HL-60 (cell line): ENCODE data around the gene DAP3.
"Not testable (repeated sequence)": the region's sequence is repeated elsewhere in the genome, so short reads cannot be mapped to it uniquely, and the experiment has no call there.

Experiments
- DNase-seq, 2 experiments: peaks; one replicate each; pipeline ENCODE4 v3.0.0-alpha.2; 2010 to 2020; ENCODE audit warnings: low read depth in 1 of 2, low spot score in 1 of 2
- H3K27ac ChIP-seq: fragments of 250-450 bp; sonication (Bioruptor Pico); replicated peaks from 2 replicates; pipeline ENCODE4 v1.5.1; 2020; ENCODE audit warnings: mild to moderate bottlenecking, moderate library complexity
- H3K27me3 ChIP-seq: fragments of 250-450 bp; sonication (Bioruptor Pico); 2 replicates; pipeline ENCODE4 v1.5.1; 2021; ENCODE audit warnings: mild to moderate bottlenecking, moderate library complexity; ENCODE audit not compliant: insufficient read depth, poor library complexity, severe bottlenecking
- H3K4me3 ChIP-seq: replicated peaks from 2 replicates; pipeline ENCODE4 v1.5.1; 2011; ENCODE audit warnings: mild to moderate bottlenecking, control low read depth, low read length; ENCODE audit not compliant: insufficient read depth
- GABPA ChIP-seq: IDR thresholded peaks from 2 replicates; pipeline ENCODE4 v1.6.1; 2012; ENCODE audit warnings: low read depth
- POLR2AphosphoS5 ChIP-seq: IDR thresholded peaks from 2 replicates; pipeline ENCODE4 v1.6.1; 2012; ENCODE audit warnings: low read depth
- SPI1 ChIP-seq: IDR thresholded peaks from 2 replicates; pipeline ENCODE4 v1.6.1; 2012; ENCODE audit warnings: low read depth, mild to moderate bottlenecking, borderline replicate concordance
- TF ChIP-seq, protein P1 (sequence below): IDR thresholded peaks from one replicate; pipeline ENCODE4 v1.5.1; 2011; ENCODE audit warnings: low read length, control low read depth, inconsistent platforms; ENCODE audit not compliant: insufficient read depth
- TF ChIP-seq, protein P2 (sequence below): IDR thresholded peaks from 2 replicates; pipeline ENCODE4 v1.6.1; 2012; ENCODE audit warnings: low read depth; ENCODE audit not compliant: insufficient replicate concordance

Gene DAP3

DNA sequence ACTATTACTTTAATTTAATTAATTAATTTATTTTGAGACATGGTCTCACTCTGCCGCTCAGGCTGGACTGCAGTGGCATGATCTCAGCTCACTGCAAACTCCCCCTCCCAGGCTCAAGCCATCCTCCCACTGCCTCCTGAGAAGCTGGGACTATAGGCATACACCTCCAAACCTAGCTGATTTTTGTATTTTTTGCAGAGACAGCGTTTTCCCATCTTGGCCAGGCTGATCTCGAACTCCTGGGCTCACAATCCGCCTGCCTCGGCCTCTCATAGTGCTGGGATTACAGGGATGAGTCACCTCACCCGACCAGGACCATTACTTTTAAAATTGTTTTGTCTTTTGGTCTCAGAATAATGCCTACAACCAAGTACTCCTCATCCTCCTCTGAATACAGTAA, 15.9 kb upstream of the DAP3 start:
- Histone ChIP-seq H3K27ac (no peak overlapping the region), H3K27me3 (no peaks in the 10 kb centered on the region), H3K4me3 (no peak overlapping the region)
- TF ChIP-seq GABPA (no peak), SPI1 (no peak), POLR2AphosphoS5 (no peak)
- TF ChIP-seq, protein P1, sequence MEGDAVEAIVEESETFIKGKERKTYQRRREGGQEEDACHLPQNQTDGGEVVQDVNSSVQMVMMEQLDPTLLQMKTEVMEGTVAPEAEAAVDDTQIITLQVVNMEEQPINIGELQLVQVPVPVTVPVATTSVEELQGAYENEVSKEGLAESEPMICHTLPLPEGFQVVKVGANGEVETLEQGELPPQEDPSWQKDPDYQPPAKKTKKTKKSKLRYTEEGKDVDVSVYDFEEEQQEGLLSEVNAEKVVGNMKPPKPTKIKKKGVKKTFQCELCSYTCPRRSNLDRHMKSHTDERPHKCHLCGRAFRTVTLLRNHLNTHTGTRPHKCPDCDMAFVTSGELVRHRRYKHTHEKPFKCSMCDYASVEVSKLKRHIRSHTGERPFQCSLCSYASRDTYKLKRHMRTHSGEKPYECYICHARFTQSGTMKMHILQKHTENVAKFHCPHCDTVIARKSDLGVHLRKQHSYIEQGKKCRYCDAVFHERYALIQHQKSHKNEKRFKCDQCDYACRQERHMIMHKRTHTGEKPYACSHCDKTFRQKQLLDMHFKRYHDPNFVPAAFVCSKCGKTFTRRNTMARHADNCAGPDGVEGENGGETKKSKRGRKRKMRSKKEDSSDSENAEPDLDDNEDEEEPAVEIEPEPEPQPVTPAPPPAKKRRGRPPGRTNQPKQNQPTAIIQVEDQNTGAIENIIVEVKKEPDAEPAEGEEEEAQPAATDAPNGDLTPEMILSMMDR = no peak
- TF ChIP-seq, protein P2, sequence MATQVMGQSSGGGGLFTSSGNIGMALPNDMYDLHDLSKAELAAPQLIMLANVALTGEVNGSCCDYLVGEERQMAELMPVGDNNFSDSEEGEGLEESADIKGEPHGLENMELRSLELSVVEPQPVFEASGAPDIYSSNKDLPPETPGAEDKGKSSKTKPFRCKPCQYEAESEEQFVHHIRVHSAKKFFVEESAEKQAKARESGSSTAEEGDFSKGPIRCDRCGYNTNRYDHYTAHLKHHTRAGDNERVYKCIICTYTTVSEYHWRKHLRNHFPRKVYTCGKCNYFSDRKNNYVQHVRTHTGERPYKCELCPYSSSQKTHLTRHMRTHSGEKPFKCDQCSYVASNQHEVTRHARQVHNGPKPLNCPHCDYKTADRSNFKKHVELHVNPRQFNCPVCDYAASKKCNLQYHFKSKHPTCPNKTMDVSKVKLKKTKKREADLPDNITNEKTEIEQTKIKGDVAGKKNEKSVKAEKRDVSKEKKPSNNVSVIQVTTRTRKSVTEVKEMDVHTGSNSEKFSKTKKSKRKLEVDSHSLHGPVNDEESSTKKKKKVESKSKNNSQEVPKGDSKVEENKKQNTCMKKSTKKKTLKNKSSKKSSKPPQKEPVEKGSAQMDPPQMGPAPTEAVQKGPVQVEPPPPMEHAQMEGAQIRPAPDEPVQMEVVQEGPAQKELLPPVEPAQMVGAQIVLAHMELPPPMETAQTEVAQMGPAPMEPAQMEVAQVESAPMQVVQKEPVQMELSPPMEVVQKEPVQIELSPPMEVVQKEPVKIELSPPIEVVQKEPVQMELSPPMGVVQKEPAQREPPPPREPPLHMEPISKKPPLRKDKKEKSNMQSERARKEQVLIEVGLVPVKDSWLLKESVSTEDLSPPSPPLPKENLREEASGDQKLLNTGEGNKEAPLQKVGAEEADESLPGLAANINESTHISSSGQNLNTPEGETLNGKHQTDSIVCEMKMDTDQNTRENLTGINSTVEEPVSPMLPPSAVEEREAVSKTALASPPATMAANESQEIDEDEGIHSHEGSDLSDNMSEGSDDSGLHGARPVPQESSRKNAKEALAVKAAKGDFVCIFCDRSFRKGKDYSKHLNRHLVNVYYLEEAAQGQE = no peak
- DNase-seq = no peak

DNA sequence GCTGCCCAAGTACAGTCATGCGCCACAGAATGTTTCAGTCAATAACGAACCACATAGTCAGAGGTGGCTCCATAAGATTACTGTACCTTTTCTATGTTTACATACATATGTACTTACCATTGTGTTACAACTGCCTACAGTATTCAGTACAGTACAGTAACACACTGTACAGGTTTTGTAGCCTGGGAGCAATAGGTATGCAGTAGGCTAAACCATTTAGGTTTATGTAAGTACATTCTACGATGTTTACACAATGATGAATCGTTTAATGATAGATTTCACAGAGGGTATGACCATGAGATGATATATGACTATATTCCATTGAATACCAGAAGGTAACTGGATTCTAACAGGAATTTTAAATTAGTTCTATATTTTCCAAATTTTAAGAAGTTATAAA, 10.9 kb upstream of the DAP3 start:
- H3K27ac ChIP-seq = no peak overlapping the region
- DNase-seq = no peak

DNA sequence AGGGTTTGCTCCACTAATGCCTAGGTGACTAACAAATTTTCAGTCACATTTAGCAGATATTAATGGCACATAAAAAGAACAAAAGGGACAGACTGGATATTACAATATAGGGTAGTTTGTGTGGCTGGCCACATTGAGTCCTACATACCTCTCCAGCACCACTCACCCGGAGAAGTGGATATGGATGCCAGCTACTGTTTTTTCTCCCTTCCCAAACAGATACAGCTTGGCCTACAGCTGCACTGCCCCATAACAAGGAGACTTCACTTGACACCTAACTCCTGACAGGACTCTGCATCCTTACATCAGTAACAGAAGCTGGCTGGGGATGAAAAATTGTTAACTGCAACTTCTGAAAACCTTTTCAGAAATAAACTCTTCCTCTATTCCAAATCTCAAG, 9.9 kb upstream of the DAP3 start:
- not testable (repeated sequence) for H3K27ac ChIP-seq, DNase-seq, H3K27me3 ChIP-seq, H3K4me3 ChIP-seq

More for the DNA sequence above, 10.9 kb upstream of the DAP3 start:
- TF ChIP-seq SPI1 = no peak
- no peak for TF ChIP-seq POLR2AphosphoS5
- TF ChIP-seq, protein P2 = no peak
- TF ChIP-seq, protein P1 = no peak
- TF ChIP-seq GABPA = no peak
- H3K27me3 ChIP-seq = no peaks in the 10 kb centered on the region
- no peak overlapping the region for H3K4me3 ChIP-seq

DNA sequence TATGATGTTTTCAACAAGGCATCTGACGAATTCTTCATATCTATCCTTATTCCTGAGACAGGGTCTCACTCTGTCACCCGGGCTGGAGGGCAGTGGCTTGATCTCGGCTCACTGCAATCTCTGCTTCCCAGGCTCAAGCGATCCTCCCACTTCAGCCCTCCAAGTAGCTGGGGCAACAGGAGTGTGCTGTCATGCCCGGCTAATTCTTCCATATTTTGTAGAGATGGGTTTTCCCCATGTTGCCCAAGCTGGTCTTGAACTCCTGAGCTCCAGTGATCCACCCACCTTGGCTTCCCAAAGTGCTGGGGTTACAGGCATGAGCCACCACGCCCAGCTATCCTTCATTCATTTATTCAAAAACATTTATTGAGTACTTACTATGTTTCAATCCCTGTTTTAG, 8.4 kb upstream of the DAP3 start:
- no peak for DNase-seq
- Histone ChIP-seq H3K27me3 (no peaks in the 10 kb centered on the region), H3K4me3 (no peak overlapping the region), H3K27ac (no peak overlapping the region)
- TF ChIP-seq SPI1 = no peak
- TF ChIP-seq, protein P2 = no peak
- TF ChIP-seq POLR2AphosphoS5 = no peak
- TF ChIP-seq, protein P1 = no peak
- no peak for TF ChIP-seq GABPA
